CD14-positive monocyte (primary cell): ENCODE results near the gene TMEM187. TPM values are rescaled to one million over a fixed set of nuclear protein-coding genes. Genes with fewer than 3 reads are reported as not detected.

Experiments
- DNase-seq, 3 donors: peaks; one replicate each; pipeline ENCODE4 v3.0.0-alpha.2; 2011 to 2022
- H2AFZ ChIP-seq: 2 replicates; pipeline ENCODE4 v1.6.0; 2012; ENCODE audit warnings: mild to moderate bottlenecking, low read depth, low read length, inconsistent platforms; ENCODE audit not compliant: insufficient read depth, poor library complexity, severe bottlenecking
- H3K27ac ChIP-seq, 2 donors: 1 replicate in 1 of 2; 2 replicates in 1 of 2; pipeline ENCODE4 v1.5.1; 2012 to 2013; ENCODE audit warnings: low read length in 2 of 2, control low read depth in 1 of 2, inconsistent platforms in 1 of 2, low read depth in 1 of 2, mild to moderate bottlenecking in 1 of 2
- H3K27me3 ChIP-seq, 2 donors: one replicate each; pipeline versions ENCODE4 v1.6.0 to v1.6.1; 2011 to 2013; ENCODE audit warnings: low read length in 2 of 2; ENCODE audit not compliant: control insufficient read depth in 2 of 2, insufficient read depth in 2 of 2
- H3K36me3 ChIP-seq, 2 donors: replicated peaks in 1 of 2; 1 replicate in 1 of 2; 2 replicates in 1 of 2; pipeline versions ENCODE4 v1.5.1 to v1.6.1; 2012 to 2013; ENCODE audit warnings: low read length in 2 of 2, control low read depth in 1 of 2, inconsistent platforms in 1 of 2, mild to moderate bottlenecking in 1 of 2; ENCODE audit not compliant: insufficient read depth in 2 of 2, control insufficient read depth in 1 of 2
- H3K4me1 ChIP-seq, 2 donors: 1 replicate in 1 of 2; 2 replicates in 1 of 2; pipeline versions ENCODE4 v1.5.1 to v1.6.1; 2012 to 2013; ENCODE audit warnings: low read length in 2 of 2, control low read depth in 1 of 2, inconsistent platforms in 1 of 2, mild to moderate bottlenecking in 1 of 2, moderate library complexity in 1 of 2; ENCODE audit not compliant: insufficient read depth in 2 of 2, control insufficient read depth in 1 of 2
- H3K4me2 ChIP-seq: replicated peaks from 2 replicates; pipeline ENCODE3; 2012; ENCODE audit warnings: low read length, moderate library complexity, mild to moderate bottlenecking; ENCODE audit not compliant: poor library complexity, severe bottlenecking; ENCODE audit errors: extremely low read depth
- H3K4me3 ChIP-seq, 3 experiments: fragments of 200-600 bp in 1 of 3; sonication (generic) in 1 of 3; replicated peaks in 1 of 3; 1 replicate in 2 of 3; 2 replicates in 1 of 3; pipeline ENCODE4 v1.5.1; 2011 to 2013; ENCODE audit warnings: low read length in 3 of 3, mild to moderate bottlenecking in 3 of 3, control low read depth in 2 of 3, low read depth in 2 of 3, inconsistent platforms in 1 of 3, moderate library complexity in 1 of 3
- H3K79me2 ChIP-seq: 2 replicates; pipeline ENCODE4 v1.6.0; 2012; ENCODE audit warnings: mild to moderate bottlenecking, control low read depth, inconsistent platforms, low read length, moderate library complexity; ENCODE audit not compliant: insufficient read depth
- H3K9ac ChIP-seq: 2 replicates; pipeline ENCODE4 v1.6.0; 2017; ENCODE audit warnings: low read length, mild to moderate bottlenecking; ENCODE audit not compliant: insufficient read depth, poor library complexity, severe bottlenecking
- H3K9me3 ChIP-seq, 2 donors: replicated peaks in 1 of 2; 1 replicate in 1 of 2; 2 replicates in 1 of 2; pipeline versions ENCODE4 v1.5.1 to v1.6.1; 2012 to 2013; ENCODE audit warnings: low read length in 2 of 2, control low read depth in 1 of 2; ENCODE audit not compliant: control insufficient read depth in 1 of 2, insufficient read depth in 1 of 2
- H4K20me1 ChIP-seq: 2 replicates; pipeline ENCODE4 v1.6.0; 2012; ENCODE audit warnings: mild to moderate bottlenecking, low read length, control low read depth, moderate library complexity; ENCODE audit not compliant: insufficient read depth
- H3K27ac Mint-ChIP-seq, 7 donors: one replicate each; pipeline ENCODE4 v1.8.0; 2020; ENCODE audit warnings: mild to moderate bottlenecking in 7 of 7, mixed read lengths in 7 of 7, moderate library complexity in 6 of 7, inconsistent platforms in 2 of 7
- H3K27me3 Mint-ChIP-seq, 3 donors: one replicate each; pipeline ENCODE4 v1.8.0; 2021 to 2022; ENCODE audit warnings: low read depth in 3 of 3, mild to moderate bottlenecking in 3 of 3, mixed read lengths in 3 of 3, moderate library complexity in 3 of 3, inconsistent platforms in 1 of 3
- H3K36me3 Mint-ChIP-seq, 2 donors: one replicate each; pipeline ENCODE4 v1.8.0; 2020; ENCODE audit warnings: mixed read lengths in 2 of 2, inconsistent platforms in 1 of 2, mild to moderate bottlenecking in 1 of 2
- H3K4me1 Mint-ChIP-seq: one replicate; pipeline ENCODE4 v1.8.0; 2020; ENCODE audit warnings: mild to moderate bottlenecking, mixed read lengths
- H3K4me3 Mint-ChIP-seq, 2 donors: one replicate each; pipeline ENCODE4 v1.8.0; 2020; ENCODE audit warnings: mild to moderate bottlenecking in 2 of 2, mixed read lengths in 2 of 2, moderate library complexity in 1 of 2
- H3K9me3 Mint-ChIP-seq, 7 donors: one replicate each; pipeline ENCODE4 v1.8.0; 2020 to 2022; ENCODE audit warnings: mixed read lengths in 7 of 7, mild to moderate bottlenecking in 6 of 7, moderate library complexity in 6 of 7, inconsistent platforms in 2 of 7
- WGBS: methylation state at CpG from one replicate; pipeline ENCODE4 v1.1.5; 2013; ENCODE audit warnings: missing lambda C conversion rate; ENCODE audit not compliant: insufficient coverage; 5-methylcytosine and 5-hydroxymethylcytosine counted together
- intact Hi-C, 2 donors: fragments of 100-400 bp; cut with micrococcal nuclease; formaldehyde crosslinking; loops; one replicate each; pipeline versions ENCODE4 v1.15.0 to v1.15.1; 2023
- polyA plus RNA-seq, 3 donors: library from polyadenylated mRNA; depleted of rRNA in 1 of 3; unstranded in 2 of 3; stranded (reverse) in 1 of 3; fragments of 300-500 nt in 2 of 3; fragments of >200 nt in 1 of 3; fragmentation: Illumina TruSeq in 2 of 3; gene quantifications; 1 replicate in 2 of 3; 2 replicates in 1 of 3; pipeline ENCODE4 v1.2.3, GENCODE V29; 2012 to 2021
- TF ChIP-seq, protein P1 (sequence below): fragments of 200-600 bp; IDR thresholded peaks from one replicate; pipeline ENCODE4 v1.8.0; 2022; ENCODE audit warnings: antibody characterized with exemption, mild to moderate bottlenecking

The TMEM187 gene
- polyA plus RNA-seq, 3 donors = 2.8 to 10.3 (median 4.9) TPM

GRCh38 chrX:153967536-153968224, 4.9 kb upstream of the TMEM187 start:
- H3K27me3 Mint-ChIP-seq = peaks cover 0 to 37% (median 0%) of the 10 kb centered on the region in 3 donors
- Histone ChIP-seq H3K27me3 (no peaks in the 10 kb centered on the region), H3K9me3 (no peaks in the 10 kb centered on the region), H3K4me2 (peak overlapping the region; percentile 87), H3K4me3 (peak overlapping the region in 2 of 3 experiments; percentile 23 to 100), H3K79me2 (peaks cover 83% of the 10 kb centered on the region), H3K4me1 (peaks cover 38 to 44% of the 10 kb centered on the region in 2 donors), H2AFZ (no peak overlapping the region), H3K9ac (peak overlapping the region; percentile 38), H3K27ac (peak overlapping the region; percentile 71 to 78), H3K36me3 (peaks cover 20 to 28% of the 10 kb centered on the region in 2 donors), H4K20me1 (peaks cover 72% of the 10 kb centered on the region)
- H3K4me3 Mint-ChIP-seq = peak overlapping the region; percentile 85 to 99
- TF ChIP-seq, protein P1, sequence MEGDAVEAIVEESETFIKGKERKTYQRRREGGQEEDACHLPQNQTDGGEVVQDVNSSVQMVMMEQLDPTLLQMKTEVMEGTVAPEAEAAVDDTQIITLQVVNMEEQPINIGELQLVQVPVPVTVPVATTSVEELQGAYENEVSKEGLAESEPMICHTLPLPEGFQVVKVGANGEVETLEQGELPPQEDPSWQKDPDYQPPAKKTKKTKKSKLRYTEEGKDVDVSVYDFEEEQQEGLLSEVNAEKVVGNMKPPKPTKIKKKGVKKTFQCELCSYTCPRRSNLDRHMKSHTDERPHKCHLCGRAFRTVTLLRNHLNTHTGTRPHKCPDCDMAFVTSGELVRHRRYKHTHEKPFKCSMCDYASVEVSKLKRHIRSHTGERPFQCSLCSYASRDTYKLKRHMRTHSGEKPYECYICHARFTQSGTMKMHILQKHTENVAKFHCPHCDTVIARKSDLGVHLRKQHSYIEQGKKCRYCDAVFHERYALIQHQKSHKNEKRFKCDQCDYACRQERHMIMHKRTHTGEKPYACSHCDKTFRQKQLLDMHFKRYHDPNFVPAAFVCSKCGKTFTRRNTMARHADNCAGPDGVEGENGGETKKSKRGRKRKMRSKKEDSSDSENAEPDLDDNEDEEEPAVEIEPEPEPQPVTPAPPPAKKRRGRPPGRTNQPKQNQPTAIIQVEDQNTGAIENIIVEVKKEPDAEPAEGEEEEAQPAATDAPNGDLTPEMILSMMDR = no peak
- H3K36me3 Mint-ChIP-seq = peaks cover 13 to 41% of the 10 kb centered on the region in 2 donors
- H3K27ac Mint-ChIP-seq = peak overlapping the region; percentile 77 to 96 (median 90)
- DNase-seq = peak; percentile 37 to 83 (median 45)
- 29% methylated on average over 9 of the region's 16 CpGs for WGBS
- H3K4me1 Mint-ChIP-seq = peaks cover 35% of the 10 kb centered on the region
- peaks cover 0 to 19% (median 8%) of the 10 kb centered on the region in 7 donors for H3K9me3 Mint-ChIP-seq
- intact Hi-C loops = no loop called here

DNA sequence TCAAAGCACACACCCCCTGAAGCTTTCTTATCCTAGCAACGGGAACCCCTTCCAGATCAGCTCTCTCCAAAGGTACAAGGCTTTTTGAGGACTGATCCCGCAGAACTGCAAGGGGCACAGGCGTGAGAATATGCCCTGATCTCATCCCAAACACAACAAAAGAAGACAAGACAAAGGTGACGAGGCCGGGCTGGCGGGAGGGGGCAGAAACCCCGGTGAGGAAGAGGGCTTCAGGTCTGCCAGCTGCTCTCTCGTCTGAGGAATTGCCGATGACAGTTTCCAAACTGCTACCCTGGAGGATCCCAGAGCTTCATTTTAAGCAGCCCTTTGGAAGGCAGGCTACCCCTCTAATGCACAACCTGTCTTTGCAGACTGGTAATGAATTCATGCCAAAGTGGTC, 4.3 kb upstream of the TMEM187 start:
- no peak for DNase-seq
- peak overlapping the region; percentile 87 for H3K4me2 ChIP-seq
- Mint-ChIP-seq H3K4me3 (peak overlapping the region; percentile 85 to 99), H3K27me3 (peaks cover 0 to 41% (median 0%) of the 10 kb centered on the region in 3 donors), H3K9me3 (peaks cover 0 to 20% (median 8%) of the 10 kb centered on the region in 7 donors), H3K4me1 (peaks cover 38% of the 10 kb centered on the region), H3K36me3 (peaks cover 12 to 35% of the 10 kb centered on the region in 2 donors), H3K27ac (peak overlapping the region; percentile 77 to 96 (median 90))
- H3K9me3 ChIP-seq = no peaks in the 10 kb centered on the region
- H3K4me1 ChIP-seq = peaks cover 41 to 50% of the 10 kb centered on the region in 2 donors
- TF ChIP-seq, protein P1 = no peak
- H2AFZ ChIP-seq = no peak overlapping the region
- H3K27ac ChIP-seq = peak overlapping the region; percentile 71 to 78
- peaks cover 70% of the 10 kb centered on the region for H4K20me1 ChIP-seq
- H3K4me3 ChIP-seq = peak overlapping the region in 1 of 3 experiments; percentile 100
- intact Hi-C loops = no loop called here
- H3K79me2 ChIP-seq = peaks cover 81% of the 10 kb centered on the region
- peak overlapping the region; percentile 38 for H3K9ac ChIP-seq
- H3K27me3 ChIP-seq = no peaks in the 10 kb centered on the region
- H3K36me3 ChIP-seq = peaks cover 14 to 23% of the 10 kb centered on the region in 2 donors
- 60% methylated on average over 1 of the region's 9 CpGs for WGBS
